H1 (cell line): Measurements from ENCODE around the gene MED12L. TPM values are rescaled to one million over a fixed set of nuclear protein-coding genes. Genes with fewer than 3 reads are reported as not detected.

ENCODE experiments used
- CTCF ChIA-PET: fragments of 300-600 bp; sonication (Branson Sonifier 250); formaldehyde crosslinking; loops from one replicate; lab custom pipeline; 2021; ENCODE audit not compliant: partially characterized antibody; lab: Charles Lee
- POLR2A ChIA-PET: fragments of 300-600 bp; sonication (Branson Sonifier 250); formaldehyde crosslinking; loops from one replicate; lab custom pipeline; 2021; ENCODE audit warnings: inconsistent platforms; ENCODE audit not compliant: partially characterized antibody; lab: Charles Lee
- DNase-seq, 2 experiments: peaks; one replicate each; pipeline versions ENCODE4 v3.0.0 to v3.0.0-alpha.2; 2010 to 2022; ENCODE audit warnings: low spot score in 2 of 2, low read depth in 1 of 2, mixed read lengths in 1 of 2
- FAIRE-seq: peaks from 2 replicates; lab custom pipeline; 2011; peaks lifted over from hg19 to GRCh38; lab: Jason Lieb, UNC
- H2AFZ ChIP-seq: 2 replicates; pipeline ENCODE4 v1.8.1; 2012; ENCODE audit warnings: low read length, inconsistent platforms
- H2AK5ac ChIP-seq: 2 replicates; pipeline ENCODE4 v1.6.1; 2013; ENCODE audit warnings: low read depth, low read length
- H2BK120ac ChIP-seq: replicated peaks from 2 replicates; pipeline ENCODE3; 2013; ENCODE audit warnings: low read depth, low read length, inconsistent platforms
- H2BK12ac ChIP-seq: 2 replicates; pipeline ENCODE4 v1.6.1; 2013; ENCODE audit warnings: low read depth, low read length
- H2BK15ac ChIP-seq: 2 replicates; pipeline ENCODE4 v1.6.1; 2013; ENCODE audit warnings: low read length
- H2BK20ac ChIP-seq: 2 replicates; pipeline ENCODE4 v1.6.1; 2013; ENCODE audit warnings: low read length
- H2BK5ac ChIP-seq: 2 replicates; pipeline ENCODE4 v1.6.1; 2013; ENCODE audit warnings: low read depth, low read length
- H3K14ac ChIP-seq: 2 replicates; pipeline ENCODE4 v1.6.1; 2013; ENCODE audit warnings: inconsistent platforms; ENCODE audit not compliant: insufficient read length
- H3K18ac ChIP-seq: 2 replicates; pipeline ENCODE4 v1.6.1; 2013; ENCODE audit warnings: low read length; ENCODE audit errors: extremely low read depth
- H3K23ac ChIP-seq: 2 replicates; pipeline ENCODE4 v1.6.1; 2013; ENCODE audit warnings: inconsistent platforms; ENCODE audit not compliant: insufficient read length
- H3K23me2 ChIP-seq: 2 replicates; pipeline ENCODE4 v1.6.1; 2013; ENCODE audit warnings: low read depth, low read length
- H3K27ac ChIP-seq: 2 replicates; pipeline ENCODE4 v1.6.1; 2011; ENCODE audit warnings: low read depth, low read length, inconsistent platforms
- H3K27me3 ChIP-seq, 4 experiments: replicated peaks in 1 of 4; 1 replicate in 1 of 4; 2 replicates in 3 of 4; pipeline versions ENCODE4 v1.6.1 to v1.8.1; 2011 to 2013; ENCODE audit warnings: low read length in 3 of 4, mild to moderate bottlenecking in 3 of 4, inconsistent platforms in 2 of 4, mixed read lengths in 2 of 4, moderate library complexity in 1 of 4; ENCODE audit not compliant: control insufficient read depth in 3 of 4, insufficient read depth in 3 of 4; ENCODE audit errors: extremely low read depth in 1 of 4
- H3K36me3 ChIP-seq, 4 experiments: 2 replicates each; pipeline versions ENCODE4 v1.6.1 to v1.8.1; 2011 to 2013; ENCODE audit warnings: mild to moderate bottlenecking in 4 of 4, low read length in 3 of 4, moderate library complexity in 2 of 4, control low read depth in 1 of 4, inconsistent platforms in 1 of 4; ENCODE audit not compliant: insufficient read depth in 4 of 4, control insufficient read depth in 2 of 4
- H3K4ac ChIP-seq: replicated peaks from 2 replicates; pipeline ENCODE3; 2013; ENCODE audit warnings: low read length, low read depth, mixed read lengths, inconsistent platforms; ENCODE audit not compliant: insufficient read length
- H3K4me1 ChIP-seq, 4 experiments: replicated peaks in 1 of 4; 1 replicate in 1 of 4; 2 replicates in 3 of 4; pipeline versions ENCODE4 v1.6.1 to v1.8.1; 2011 to 2013; ENCODE audit warnings: low read length in 3 of 4, inconsistent platforms in 2 of 4, mixed read lengths in 1 of 4; ENCODE audit not compliant: insufficient read depth in 4 of 4, control insufficient read depth in 3 of 4
- H3K4me2 ChIP-seq, 2 experiments: 2 replicates each; pipeline versions ENCODE4 v1.6.1 to v1.8.1; 2011 to 2013; ENCODE audit warnings: low read depth in 2 of 2, low read length in 2 of 2, control low read depth in 1 of 2, inconsistent platforms in 1 of 2, mild to moderate bottlenecking in 1 of 2; ENCODE audit not compliant: insufficient read depth in 1 of 2
- H3K4me3 ChIP-seq, 4 experiments: fragments of 200-600, 300-600 bp in 1 of 4; sonication (generic), shearing (Covaris generic), sonication (Bioruptor Twin) in 1 of 4; 2 replicates each; pipeline versions ENCODE4 v1.5.1 to v1.8.1; 2011 to 2016; ENCODE audit warnings: low read length in 4 of 4, low read depth in 3 of 4, control low read depth in 2 of 4, inconsistent platforms in 2 of 4, mild to moderate bottlenecking in 2 of 4, mixed read lengths in 1 of 4, moderate library complexity in 1 of 4; ENCODE audit not compliant: insufficient read depth in 2 of 4; ENCODE audit errors: extremely low read depth in 1 of 4
- H3K56ac ChIP-seq: replicated peaks from 2 replicates; pipeline ENCODE3; 2013; ENCODE audit warnings: low read depth, mild to moderate bottlenecking, mixed read lengths, low read length, inconsistent platforms; ENCODE audit not compliant: insufficient read length
- H3K79me1 ChIP-seq: 2 replicates; pipeline ENCODE4 v1.6.1; 2013; ENCODE audit warnings: low read depth, low read length, control low read depth
- H3K79me2 ChIP-seq, 2 experiments: 2 replicates each; pipeline versions ENCODE4 v1.6.1 to v1.8.1; 2012 to 2013; ENCODE audit warnings: low read length in 2 of 2, mild to moderate bottlenecking in 2 of 2, inconsistent platforms in 1 of 2; ENCODE audit not compliant: insufficient read depth in 2 of 2, control insufficient read depth in 1 of 2
- H3K9ac ChIP-seq, 4 experiments: replicated peaks in 1 of 4; 1 replicate in 1 of 4; 2 replicates in 3 of 4; pipeline versions ENCODE4 v1.6.1 to v1.8.1; 2011 to 2013; ENCODE audit warnings: low read depth in 3 of 4, low read length in 3 of 4, control low read depth in 2 of 4, mild to moderate bottlenecking in 2 of 4, moderate library complexity in 2 of 4, inconsistent platforms in 1 of 4; ENCODE audit errors: extremely low read depth in 1 of 4
- H3K9me3 ChIP-seq, 2 experiments: 2 replicates each; pipeline versions ENCODE4 v1.6.1 to v1.8.1; 2012 to 2013; ENCODE audit warnings: mild to moderate bottlenecking in 2 of 2, moderate library complexity in 2 of 2, control low read depth in 1 of 2, inconsistent platforms in 1 of 2, low read depth in 1 of 2, low read length in 1 of 2, mixed read lengths in 1 of 2; ENCODE audit not compliant: insufficient read depth in 2 of 2
- H4K20me1 ChIP-seq, 2 experiments: replicated peaks in 1 of 2; 2 replicates each; pipeline versions ENCODE3 to v1.8.1; 2011 to 2013; ENCODE audit warnings: inconsistent platforms in 2 of 2, low read length in 2 of 2, mild to moderate bottlenecking in 1 of 2; ENCODE audit not compliant: insufficient read depth in 2 of 2, control insufficient read depth in 1 of 2
- H4K5ac ChIP-seq: 2 replicates; pipeline ENCODE4 v1.6.1; 2013; ENCODE audit warnings: low read length, low read depth, mixed read lengths, inconsistent platforms; ENCODE audit not compliant: insufficient read length
- H4K8ac ChIP-seq: 2 replicates; pipeline ENCODE4 v1.8.0; 2013; ENCODE audit warnings: mild to moderate bottlenecking, moderate library complexity, low read length, inconsistent platforms; ENCODE audit not compliant: insufficient read depth; ENCODE audit errors: extremely low read depth
- H4K91ac ChIP-seq: replicated peaks from 2 replicates; pipeline ENCODE3; 2013; ENCODE audit warnings: low read length, mixed read lengths, inconsistent platforms; ENCODE audit not compliant: insufficient read length
- SIN3A ChIP-seq, 2 experiments: IDR thresholded peaks in 1 of 2; conservative IDR thresholded peaks in 1 of 2; 2 replicates each; pipeline ENCODE4 v1.6.1; 2011 to 2012; ENCODE audit warnings: low read length in 2 of 2, improper control_type of control experiment in 1 of 2, low read depth in 1 of 2, mild to moderate bottlenecking in 1 of 2
- WGBS, 2 experiments: shearing (Covaris generic) in 1 of 2; methylation state at CpG; one replicate each; pipeline versions ENCODE4 v1.1.6 to v1.1.7; 2013 to 2015; ENCODE audit warnings: low lambda C conversion rate in 2 of 2, mixed read lengths in 2 of 2, inconsistent platforms in 1 of 2, low coverage in 1 of 2, missing lambda C conversion rate in 1 of 2; ENCODE audit not compliant: insufficient replicate concordance in 2 of 2, insufficient coverage in 1 of 2, insufficient read length in 1 of 2; ENCODE audit errors: extremely low coverage in 1 of 2, missing lambda C conversion rate in 1 of 2; 5-methylcytosine and 5-hydroxymethylcytosine counted together
- polyA plus RNA-seq, 7 experiments: library from polyadenylated mRNA; depleted of rRNA in 3 of 7; stranded (reverse) in 5 of 7; unstranded in 2 of 7; fragments of >200 nt in 5 of 7; fragments of 200-250 nt in 2 of 7; gene quantifications; 1 replicate in 5 of 7; 2 replicates in 1 of 7; 4 replicates in 1 of 7; pipeline versions ENCODE4 v1.2.1 to v1.2.3, GENCODE V29; 2011 to 2013; ENCODE audit warnings: missing spikeins in 2 of 7, mixed read lengths in 2 of 7
- total RNA-seq: library from RNA; stranded (reverse); fragmentation: NEBNext Ultra II Directional; extraction: Animal tissue kit (Norgen Biotek cat#: 25700); gene quantifications from 2 replicates; pipeline ENCODE4 v1.2.1, GENCODE V29; 2021

MED12L gene
- total and polyA plus RNA-seq, 2 of the 8 experiments (the other 6 are each of a cell fraction or from before 2014, with no cell fraction given): 3.6 to 26.2 TPM

GRCh38 chr3:151404316-151404715 is 318.9 kb downstream of the MED12L start:
- ChIA-PET POLR2A (no interaction called here), CTCF (interaction anchor here (1.4 kb wide), 1 partner anchor 237 kb away, joined by 4 read pairs; no protein-coding TSS in a partner anchor)
- Histone ChIP-seq H2AK5ac (no peak overlapping the region), H3K79me1 (no peaks in the 10 kb centered on the region), H2BK12ac (no peak overlapping the region), H2BK120ac (no peak overlapping the region), H3K4ac (no peak overlapping the region), H3K9me3 (no peaks in the 10 kb centered on the region), H2BK20ac (no peak overlapping the region), H3K4me3 (no peak overlapping the region), H3K23ac (no peak overlapping the region), H3K27me3 (no peaks in the 10 kb centered on the region), H3K23me2 (no peaks in the 10 kb centered on the region), H3K9ac (no peak overlapping the region), H3K4me2 (no peak overlapping the region), H4K5ac (no peak overlapping the region), H3K4me1 (peaks cover 0 to 3% (median under 1%) of the 10 kb centered on the region in 4 experiments; a peak in 2 of 7 replicates), H2BK15ac (no peak overlapping the region), H2BK5ac (no peak overlapping the region), H3K27ac (no peak overlapping the region), H4K91ac (no peak overlapping the region), H4K20me1 (no peaks in the 10 kb centered on the region), H3K36me3 (no peaks in the 10 kb centered on the region), H3K18ac (no peak overlapping the region), H4K8ac (no peak overlapping the region), H3K14ac (no peak overlapping the region), H3K79me2 (no peaks in the 10 kb centered on the region), H3K56ac (no peak overlapping the region), H2AFZ (no peak overlapping the region)
- DNase-seq (no peak), FAIRE-seq (no peak)
- no peak for TF ChIP-seq SIN3A (conservative IDR thresholded peaks at IDR 0.05 in 1 of 2, IDR thresholded peaks at IDR 0.05 in 1 of 2; ENCODE audit: low read depth in 1 of 2, low read length in 2 of 2)
- WGBS, 2 experiments: 100% methylated on average over 1 of the region's 1 CpG; no CpG with 5 or more reads in 1 of the 2 experiments
